GM18519 (cell line): ENCODE results near the gene SLC6A12.

Experiments used
- ATAC-seq: cut with Tn5 transposase; IDR thresholded peaks from one replicate; pipeline ENCODE4 v1.9.1; 2021; ENCODE audit warnings: mild to moderate bottlenecking, moderate library complexity; ENCODE audit not compliant: unreplicated experiment, low FRiP score

Gene SLC6A12

GRCh38 chr12:168763-169525 is 45.0 kb downstream of the SLC6A12 start:
- ATAC-seq, result no peak

DNA sequence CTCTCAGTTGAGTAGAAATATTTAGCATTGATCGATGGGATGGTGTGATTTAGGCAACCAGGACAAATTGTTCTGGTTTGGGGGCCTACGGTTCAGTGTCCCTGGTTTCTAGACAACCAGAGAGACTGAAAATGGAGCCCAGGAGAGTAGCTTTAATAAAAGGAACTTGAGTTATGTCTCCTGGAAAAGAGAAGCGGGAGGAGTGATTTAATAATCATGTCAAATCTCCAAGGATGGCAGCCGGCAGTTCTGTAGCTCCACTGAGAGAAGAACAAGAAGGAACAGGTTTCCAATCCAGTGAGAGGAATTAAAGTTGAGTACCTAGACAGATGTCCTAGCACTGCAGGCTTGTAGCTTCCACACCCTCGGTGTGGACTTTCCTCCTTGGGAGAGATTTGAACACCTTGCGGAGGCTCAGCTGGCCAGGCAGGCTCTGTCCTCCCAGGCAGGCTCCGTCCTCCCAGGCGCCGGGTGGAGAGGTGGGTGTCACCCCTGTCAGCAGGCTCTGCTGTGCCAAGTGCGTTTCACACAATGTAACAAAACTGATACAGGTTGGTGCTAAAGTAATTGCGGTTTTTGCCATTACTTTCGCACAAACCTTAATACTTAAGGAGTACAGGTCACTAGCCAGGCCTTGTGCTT is 45.9 kb downstream of the SLC6A12 start:
- ATAC-seq, result no peak

GRCh38 chr12:166425-167075 is 47.4 kb downstream of the SLC6A12 start:
- ATAC-seq, result no peak

GRCh38 chr12:165862-166368 is 48.0 kb downstream of the SLC6A12 start:
- ATAC-seq, result no peak

- no peak for ATAC-seq
These were observed 49.8 kb downstream of the SLC6A12 start for GRCh38 chr12:164207-164606.

- ATAC-seq, result no peak
These were observed 50.5 kb downstream of the SLC6A12 start for GRCh38 chr12:163406-163986.

DNA sequence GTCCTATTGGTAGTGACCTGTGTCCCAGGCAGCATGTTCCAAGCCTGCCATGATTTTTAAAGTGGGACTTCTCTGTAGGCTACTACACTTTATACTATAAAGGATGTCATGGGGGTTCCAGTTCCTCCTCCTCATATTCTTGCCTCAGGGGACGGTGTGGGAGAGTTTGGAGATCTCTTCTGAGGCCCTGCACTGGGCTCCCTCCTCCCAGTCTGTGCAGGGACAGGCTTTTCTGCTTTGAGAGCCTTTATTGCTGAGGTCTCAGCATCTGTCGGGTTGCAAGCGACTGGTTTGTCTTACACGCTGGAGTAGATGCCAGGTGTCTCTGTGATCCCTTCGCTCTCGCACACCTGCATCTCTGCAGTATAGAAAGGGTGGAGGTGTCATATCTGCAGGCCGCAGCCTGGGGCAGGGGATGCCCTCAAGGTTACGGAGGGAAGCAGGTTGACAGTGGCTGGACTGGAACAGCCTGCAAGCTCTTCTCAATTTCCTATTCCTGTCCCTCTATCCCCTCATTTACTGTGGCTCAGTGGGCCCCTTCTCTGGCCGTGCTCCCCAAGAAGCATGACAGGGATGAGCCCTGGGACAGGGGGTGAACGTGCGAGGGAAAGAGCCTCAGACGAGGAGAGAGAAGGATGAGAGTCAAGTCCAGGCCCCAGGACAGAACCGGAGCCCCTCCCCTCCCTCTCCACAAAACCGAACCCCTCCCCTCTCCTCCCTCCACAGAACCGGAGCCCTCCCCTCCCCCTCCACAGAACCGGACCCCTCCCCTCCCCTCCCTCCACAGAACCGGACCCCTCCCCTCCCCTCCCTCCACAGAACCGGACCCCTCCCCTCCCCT is 51.3 kb downstream of the SLC6A12 start:
- ATAC-seq, result no peak

DNA sequence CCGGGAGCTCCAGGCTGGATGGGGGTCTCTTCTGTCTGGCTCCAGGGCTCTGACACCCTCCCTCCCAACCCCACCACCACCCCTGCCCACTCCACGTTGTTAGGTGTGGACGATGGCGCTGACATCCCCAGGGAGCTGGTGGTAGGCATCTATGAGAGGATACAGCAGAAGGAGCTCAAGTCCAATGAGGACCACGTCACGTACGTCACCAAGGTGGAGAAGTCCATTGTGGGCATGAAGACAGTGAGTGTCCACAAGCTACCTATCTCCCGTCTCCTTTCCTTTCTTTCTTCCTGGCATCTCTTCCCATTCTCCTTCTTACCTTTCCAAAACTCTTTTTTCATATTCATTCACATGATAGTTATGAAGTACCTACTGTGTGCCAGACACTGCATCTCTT is 52.1 kb downstream of the SLC6A12 start:
- no peak for ATAC-seq

- ATAC-seq, result no peak
These were observed 53.1 kb downstream of the SLC6A12 start for GRCh38 chr12:160858-161257.

- ATAC-seq, result no peak
These were observed 54.7 kb downstream of the SLC6A12 start for GRCh38 chr12:159156-159782.

- no peak for ATAC-seq
These were observed 56.3 kb downstream of the SLC6A12 start for GRCh38 chr12:157644-158043.

DNA sequence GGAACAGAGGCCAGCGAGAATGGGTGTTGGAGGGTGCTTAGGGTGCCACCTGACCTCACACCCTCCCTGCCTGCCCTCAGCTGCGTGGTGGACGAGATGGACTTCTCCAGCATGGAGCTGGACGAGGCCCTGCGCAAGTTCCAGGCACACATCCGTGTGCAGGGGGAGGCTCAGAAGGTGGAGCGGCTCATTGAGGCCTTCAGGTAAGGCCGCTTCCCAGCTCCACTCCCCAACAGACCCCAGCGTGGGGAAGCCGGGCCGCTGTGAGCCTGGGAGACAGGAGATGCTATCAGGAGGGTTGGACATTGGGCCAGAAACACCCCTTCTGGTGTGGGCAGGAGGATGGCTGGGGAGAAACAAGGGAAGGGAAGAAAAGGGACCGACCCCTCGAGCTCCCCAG is 57.0 kb downstream of the SLC6A12 start:
- no peak for ATAC-seq

DNA sequence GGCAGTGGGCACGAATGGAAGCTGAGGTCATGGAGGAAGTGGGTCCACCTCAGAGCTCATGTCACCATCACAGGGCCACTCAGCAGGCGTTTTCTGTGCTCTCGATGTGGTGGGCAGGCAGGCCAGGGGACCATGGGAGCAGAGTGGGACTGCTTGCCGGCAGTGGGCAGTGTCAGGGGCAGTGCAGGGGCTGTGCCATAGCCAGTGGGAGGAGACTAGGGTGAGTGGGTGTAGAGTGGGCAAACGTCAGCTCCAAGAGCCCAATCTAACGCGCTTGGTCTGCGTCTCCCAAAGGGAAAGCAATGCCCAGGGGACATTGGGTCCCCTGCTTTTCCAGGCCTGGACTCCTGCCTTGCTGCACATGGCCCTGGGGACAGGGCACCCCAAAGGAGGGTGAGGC is 58.3 kb downstream of the SLC6A12 start:
- ATAC-seq, result no peak

DNA sequence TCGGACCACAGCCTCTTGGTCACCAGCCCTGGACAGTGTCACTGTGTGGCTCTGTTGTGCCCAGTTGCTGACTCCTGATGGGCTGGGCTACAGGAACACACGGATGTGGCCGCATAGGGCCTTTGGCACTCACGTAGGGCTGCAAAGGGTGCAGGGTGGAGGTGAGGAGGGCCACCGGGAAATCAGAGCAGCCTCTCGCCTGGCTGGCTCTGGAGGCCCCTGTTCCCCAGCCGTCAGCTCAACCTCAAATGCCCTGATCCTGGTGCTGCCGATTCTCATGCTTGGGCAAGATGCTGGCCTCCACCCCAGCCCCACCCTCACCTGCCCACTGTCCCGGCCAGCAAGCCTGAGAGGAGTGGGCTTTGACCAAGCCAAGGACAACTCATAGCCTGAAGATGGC is 59.0 kb downstream of the SLC6A12 start:
- ATAC-seq, result no peak

DNA sequence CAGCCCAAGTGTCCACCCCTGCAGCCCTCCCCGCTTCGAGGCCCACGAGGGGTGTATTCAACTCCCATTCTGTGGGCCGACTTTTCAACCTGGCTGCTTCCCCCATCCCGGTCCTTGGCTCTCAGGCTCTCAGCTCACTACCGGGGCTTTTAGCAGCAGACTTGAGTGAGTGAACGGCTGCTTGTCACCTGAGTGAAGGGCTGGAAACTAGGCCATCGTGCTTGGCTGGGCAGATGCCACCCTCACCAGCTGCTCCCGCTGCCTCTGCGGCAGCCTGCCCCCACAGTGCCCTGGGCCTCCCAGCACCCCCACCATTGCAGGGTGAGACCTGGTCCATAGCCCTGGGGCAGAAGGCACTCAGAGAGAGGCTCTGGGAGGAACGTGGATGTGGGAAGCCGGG is 59.9 kb downstream of the SLC6A12 start:
- ATAC-seq, result no peak

GRCh38 chr12:153080-153746 is 60.7 kb downstream of the SLC6A12 start:
- no peak for ATAC-seq

DNA sequence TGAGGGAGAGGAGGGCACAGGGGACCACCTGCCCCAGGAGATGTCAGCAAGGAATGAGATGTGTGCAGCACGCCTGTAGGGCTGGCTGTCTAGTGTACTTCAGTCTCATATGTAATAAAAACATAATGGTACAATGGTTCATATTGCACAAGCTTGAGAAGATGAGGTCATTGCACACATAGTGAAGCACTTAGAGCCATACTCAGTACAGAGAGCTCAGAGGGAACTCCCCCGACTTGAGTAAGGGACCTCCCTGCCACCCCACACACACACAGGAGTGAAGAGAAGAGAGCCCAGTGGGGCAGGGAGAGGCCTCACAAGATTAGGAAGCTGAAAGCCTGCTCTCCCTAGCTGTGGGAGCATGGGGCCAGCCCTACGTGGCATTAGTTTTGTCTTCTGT is 61.5 kb downstream of the SLC6A12 start:
- no peak for ATAC-seq

- ATAC-seq, result no peak
These were observed 62.4 kb downstream of the SLC6A12 start for GRCh38 chr12:151579-151978.

DNA sequence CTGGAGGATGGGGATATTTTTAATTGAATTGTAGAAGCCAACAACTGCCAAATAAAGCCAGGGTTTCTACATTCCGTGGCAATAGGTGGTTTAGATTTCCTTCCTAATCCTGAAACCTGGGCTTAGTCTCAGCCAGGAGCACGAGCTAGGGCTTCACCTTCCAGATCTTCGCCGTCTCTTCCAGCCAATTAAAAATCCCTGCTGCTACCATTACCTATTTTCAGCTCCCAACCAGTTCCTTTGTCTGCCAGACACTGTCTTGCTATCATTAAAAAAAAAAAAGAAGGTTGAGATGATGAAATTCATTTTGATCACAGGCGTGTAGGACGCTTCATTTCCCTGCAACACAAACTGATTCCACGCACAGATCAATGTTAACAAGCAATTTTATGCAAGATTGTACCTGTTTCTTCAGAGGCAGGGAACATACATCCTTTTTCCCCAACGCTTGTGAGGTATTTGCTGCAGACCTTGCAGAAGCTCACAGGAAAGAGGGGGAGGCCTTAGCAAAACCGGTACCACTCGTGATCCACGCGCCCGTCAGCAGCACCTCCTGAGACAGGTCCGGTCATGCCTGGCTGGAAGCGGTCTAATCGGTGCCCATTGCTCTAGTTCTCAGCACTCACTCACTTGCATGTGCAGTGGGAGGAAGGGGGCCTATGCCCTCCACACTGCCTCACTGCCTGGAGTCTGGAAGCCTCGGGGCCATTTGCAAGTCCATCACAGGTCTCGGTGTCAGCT is 65.1 kb downstream of the SLC6A12 start:
- ATAC-seq, result no peak
